D341Med (cell line): Measurements from ENCODE around the gene RBM5.
"Not testable (repeated sequence)": the region's sequence is repeated elsewhere in the genome, so short reads cannot be mapped to it uniquely, and the experiment has no call there.

Experiments
- DNase-seq: peaks from one replicate; pipeline ENCODE4 v3.0.0; 2012; ENCODE audit warnings: low spot score

The RBM5 gene

DNA sequence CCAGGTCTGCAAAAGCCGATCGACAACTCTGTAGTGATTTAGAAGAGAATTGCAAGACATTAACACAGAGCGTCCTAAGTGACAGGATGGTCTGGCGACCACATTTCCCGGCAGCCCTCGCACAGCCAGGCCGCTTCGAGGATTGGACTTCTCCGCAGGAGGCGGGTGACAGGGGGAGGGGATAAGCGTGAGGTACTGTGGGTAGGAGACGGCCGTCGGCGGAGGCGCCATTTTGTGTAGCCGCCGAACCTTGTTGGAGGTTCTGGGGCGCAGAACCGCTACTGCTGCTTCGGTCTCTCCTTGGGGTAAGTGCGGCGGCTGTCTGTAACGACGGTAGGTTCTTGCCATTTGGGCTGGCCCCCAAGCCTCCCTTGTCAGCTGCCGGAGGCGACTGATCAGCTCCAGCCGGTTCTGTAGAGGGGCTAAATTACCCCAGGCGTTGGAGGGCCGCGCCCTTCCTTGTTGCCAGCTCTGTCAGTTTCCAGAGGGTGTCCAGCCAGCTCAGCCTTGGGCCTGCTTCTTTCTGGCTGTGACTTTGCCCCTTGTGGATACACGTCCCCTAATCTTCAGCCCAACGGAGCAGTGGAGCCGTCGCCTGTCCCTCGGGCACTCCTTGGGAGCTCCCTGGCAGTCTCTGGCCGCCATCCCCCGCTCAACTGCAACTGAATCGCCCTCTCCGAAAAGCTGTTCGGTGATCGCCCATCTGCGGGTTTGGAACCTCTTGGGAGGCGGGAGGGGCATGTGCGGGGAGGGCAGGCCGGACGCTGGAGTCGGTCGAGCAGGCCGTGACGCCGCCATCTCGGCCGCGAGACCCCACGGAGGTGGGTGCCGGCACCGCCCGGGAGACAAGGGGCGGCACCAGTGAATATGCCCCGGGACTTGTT lies at the start of gene RBM5:
Gene RBM5, plus strand, starts transcription at position 195 of the 884 bp plus-strand sequence. CDS start 1,516 bp downstream, outside the sequence.
- DNase-seq: peak; percentile 96

DNA sequence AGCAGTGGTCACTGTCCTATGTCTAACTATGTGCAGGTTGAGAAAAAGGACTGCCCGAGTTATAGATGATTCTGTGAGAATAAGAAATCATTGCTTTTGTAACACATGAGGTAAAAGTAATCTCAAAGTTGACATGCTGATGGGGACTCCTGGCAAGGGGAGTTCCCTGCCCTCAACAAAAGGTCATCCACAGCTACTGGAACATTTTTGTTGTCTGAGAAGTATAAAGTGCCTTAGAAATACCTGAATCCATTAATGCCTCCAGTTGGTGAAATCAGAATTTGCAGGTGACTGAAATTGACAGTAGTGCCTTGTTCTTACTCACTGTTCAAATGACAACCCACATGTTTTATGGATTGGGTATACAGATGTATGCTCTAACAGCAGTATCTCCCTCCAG lies 43.7 kb upstream of the RBM5 start:
- DNase-seq: no peak

DNA sequence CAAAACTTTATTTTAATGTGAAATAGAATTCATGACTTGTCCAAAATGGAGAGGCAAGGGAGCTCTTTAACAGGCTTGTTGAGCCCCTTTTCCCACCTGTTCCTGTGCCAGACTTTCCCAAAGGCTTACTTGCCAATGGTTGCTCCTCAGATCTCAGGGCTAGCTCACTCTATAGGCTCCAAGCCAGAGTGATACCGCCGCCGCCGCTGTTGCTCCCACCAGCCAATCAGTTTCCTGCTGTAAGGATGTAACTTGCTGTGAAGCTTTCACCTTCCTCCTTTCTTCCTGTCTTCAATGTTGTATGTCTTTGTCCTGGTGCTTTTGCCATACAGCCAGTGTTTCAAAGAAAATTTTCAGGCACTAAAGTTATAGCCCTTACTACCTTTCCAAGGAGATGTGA lies 41.3 kb upstream of the RBM5 start:
- no peak for DNase-seq

DNA sequence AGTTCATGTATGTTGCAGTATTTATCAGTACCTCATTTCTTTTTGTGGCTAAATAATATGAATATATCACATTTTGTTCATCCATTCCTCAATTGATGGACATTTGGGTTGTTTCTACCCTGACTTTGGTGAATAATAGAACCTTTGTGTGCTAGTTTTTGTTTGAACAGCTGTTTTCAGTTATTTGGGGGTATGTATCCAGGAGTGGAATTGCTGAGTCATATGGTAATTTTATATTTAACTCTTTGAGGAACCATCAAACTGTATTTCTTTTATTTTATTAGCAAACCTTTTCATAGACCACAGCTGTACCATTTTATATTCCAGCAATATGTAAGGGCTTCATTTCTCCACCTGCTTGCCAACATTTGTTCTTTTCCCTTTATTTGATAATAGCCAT lies 38.4 kb upstream of the RBM5 start:
- DNase-seq: no peak

DNA sequence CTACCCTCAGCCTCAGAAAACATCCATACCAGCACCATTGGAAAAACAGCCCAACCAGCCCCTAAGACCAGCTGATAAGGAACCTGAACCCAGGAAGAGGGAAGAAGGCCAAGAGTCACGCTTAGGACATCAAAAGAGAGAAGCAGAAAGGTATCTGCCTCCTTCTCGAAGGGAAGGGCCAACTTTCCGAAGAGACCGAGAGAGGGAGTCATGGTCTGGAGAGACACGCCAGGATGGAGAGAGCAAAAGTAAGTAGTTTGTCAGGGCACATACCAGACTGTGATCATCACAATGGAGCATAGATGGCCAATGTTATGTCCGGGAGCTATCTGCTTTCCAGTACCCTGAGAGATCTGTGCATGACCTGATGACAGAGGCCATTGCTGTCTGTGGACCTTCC lies 31.0 kb upstream of the RBM5 start:
- no peak for DNase-seq

DNA sequence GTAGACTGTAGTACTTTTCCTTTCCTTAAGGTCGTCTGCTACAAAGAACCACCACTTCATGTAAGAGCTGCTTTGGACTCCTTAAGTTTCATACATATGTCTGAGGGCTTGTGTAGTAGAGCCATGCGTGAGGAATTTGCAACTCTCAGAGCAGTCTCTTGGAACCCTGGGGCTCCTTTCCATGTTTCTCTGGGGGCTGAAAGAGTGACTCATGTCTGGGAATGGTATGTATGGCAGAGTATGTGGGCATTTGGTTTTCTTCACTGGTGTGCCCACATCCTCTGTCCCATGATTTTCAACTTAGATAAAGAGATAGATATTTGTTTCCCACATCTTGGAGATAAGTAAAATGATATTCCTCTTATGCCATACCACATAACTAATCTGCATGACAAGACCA lies 20.6 kb upstream of the RBM5 start:
- DNase-seq: no peak

DNA sequence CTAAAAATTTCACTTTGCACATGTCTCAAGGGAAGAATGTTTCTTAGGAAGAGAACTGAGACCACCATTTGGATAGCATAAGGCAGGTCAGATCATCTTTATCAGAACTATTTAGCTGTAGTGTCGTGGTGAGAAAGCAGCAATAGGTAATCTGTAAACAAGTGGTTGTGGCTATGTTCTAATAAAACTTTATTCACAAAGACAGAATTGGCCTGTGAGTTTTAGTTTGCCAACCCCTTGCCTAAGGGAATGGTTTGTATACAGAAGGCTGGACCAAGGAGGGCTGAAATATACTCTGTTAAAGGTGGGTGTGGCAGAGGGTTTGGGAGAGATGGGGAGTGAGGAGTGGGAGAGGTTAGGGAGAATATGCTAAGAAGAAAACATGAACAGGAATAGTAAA lies 10.6 kb upstream of the RBM5 start:
- DNase-seq: no peak

DNA sequence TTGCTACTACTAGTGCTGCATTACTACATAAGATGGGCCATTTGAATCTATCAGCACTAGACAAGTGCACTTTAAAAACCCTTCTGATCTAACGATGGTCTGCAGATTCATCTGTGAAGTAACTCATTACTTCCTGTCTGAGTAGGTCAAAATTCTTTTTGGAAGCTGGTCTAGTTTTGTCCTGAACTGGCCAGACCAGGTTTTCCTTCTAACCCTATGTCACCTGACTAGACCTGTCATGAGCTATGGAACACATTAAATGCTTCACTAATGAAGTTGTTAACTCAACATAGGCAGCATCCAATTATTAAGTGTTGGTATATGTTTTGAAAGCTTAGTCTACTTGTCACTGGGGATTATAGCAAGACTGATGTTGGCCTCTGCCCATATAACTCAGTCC lies 10.1 kb upstream of the RBM5 start:
- DNase-seq: no peak

DNA sequence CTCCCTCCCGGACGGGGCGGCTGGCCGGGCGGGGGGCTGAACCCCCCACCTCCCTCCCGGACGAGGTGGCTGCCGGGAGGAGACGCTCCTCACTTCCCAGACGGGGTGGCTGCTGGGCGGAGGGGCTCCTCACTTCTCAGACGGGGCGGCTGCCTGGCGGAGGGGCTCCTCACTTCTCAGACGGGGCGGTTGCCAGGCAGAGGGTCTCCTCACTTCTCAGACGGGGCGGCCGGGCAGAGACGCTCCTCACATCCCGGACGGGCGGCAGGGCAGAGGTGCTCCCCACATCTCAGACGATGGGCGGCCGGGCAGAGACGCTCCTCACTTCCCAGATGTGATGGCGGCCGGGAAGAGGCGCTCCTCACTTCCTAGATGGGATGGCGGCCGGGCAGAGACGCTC lies 3.8 kb upstream of the RBM5 start:
- DNase-seq: not testable (repeated sequence)

DNA sequence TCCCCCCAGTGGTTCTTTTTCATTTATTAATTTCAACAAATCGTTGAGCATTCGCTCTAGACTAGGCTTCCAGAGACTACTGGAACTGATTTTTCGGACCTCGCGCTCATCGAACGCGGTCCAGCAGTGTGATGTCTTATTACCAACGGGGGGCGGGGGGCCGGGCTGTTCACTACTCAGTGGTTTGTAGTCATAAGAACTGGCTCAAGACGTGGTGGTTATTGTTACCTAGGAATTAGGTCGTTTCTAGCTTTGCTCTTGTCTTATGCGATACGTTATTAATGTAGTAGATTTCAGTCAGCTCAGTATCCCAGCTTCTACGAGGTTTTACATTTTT lies 858 bp downstream of the RBM5 start:
- DNase-seq: no peak

DNA sequence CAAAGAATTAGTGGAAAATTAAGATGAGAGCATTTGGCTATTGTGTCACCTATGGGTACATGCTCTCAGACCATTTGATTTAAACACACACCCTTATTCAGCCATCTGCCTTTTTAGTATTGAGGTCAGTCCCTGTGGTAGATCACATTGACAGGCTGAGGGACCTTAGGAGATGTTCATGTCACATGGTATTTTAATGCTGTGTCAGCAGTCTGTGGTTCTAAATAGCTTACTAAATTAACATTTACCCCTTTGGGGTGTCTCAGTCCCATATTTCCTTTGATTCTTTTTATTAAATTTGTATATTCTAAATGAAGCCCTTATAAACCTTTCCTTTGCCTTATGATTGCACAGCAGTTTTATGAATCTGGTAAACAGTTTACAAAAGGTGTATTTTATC lies 2.3 kb downstream of the RBM5 start:
- DNase-seq: no peak

DNA sequence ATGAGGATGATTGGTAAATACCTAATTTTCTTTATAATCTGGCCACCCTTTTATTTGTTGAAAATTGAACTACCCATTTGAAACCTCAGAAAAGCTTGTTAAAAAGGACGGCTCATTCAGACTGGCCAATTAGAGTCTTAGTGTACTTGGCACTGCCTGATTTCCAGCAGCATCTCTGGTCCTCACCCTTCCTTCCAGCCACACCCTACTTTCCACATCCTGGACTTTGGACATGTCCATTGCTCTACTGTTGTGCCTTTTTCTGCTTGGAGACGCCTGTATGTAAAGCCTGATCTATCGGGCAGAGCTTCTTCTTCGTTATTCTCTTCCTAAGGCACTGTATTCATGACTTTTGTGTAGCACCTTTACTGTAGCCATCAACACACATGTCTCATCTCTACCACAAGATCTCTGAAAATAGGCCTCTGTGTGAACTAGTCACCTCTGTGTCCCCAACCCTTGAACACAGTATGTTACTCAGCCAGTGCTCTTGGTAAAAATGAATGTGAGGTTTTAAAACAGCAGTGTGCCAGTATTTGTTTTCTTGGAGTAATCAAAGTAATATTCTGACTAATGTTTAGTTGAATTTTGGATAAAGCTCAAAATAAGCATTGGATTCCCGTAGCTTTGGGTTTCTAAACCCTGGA lies 6.8 kb downstream of the RBM5 start:
- no peak for DNase-seq

DNA sequence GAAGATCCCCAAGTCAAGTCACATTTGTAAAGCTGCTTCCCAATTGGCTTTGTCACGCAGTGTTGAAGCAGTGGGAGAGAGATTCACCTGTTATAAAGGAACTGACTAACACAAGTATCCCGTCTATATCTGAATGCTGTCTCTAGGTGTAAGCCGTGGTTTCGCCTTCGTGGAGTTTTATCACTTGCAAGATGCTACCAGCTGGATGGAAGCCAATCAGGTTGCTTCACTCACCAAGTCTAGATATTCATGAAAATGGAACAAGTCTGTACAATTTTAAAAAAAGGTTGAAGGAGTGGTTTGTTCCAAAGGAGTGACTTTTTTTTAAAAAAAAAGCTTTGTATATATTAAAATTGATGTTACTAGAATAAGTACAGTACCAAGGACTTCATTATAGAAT lies 11.7 kb downstream of the RBM5 start:
- no peak for DNase-seq

DNA sequence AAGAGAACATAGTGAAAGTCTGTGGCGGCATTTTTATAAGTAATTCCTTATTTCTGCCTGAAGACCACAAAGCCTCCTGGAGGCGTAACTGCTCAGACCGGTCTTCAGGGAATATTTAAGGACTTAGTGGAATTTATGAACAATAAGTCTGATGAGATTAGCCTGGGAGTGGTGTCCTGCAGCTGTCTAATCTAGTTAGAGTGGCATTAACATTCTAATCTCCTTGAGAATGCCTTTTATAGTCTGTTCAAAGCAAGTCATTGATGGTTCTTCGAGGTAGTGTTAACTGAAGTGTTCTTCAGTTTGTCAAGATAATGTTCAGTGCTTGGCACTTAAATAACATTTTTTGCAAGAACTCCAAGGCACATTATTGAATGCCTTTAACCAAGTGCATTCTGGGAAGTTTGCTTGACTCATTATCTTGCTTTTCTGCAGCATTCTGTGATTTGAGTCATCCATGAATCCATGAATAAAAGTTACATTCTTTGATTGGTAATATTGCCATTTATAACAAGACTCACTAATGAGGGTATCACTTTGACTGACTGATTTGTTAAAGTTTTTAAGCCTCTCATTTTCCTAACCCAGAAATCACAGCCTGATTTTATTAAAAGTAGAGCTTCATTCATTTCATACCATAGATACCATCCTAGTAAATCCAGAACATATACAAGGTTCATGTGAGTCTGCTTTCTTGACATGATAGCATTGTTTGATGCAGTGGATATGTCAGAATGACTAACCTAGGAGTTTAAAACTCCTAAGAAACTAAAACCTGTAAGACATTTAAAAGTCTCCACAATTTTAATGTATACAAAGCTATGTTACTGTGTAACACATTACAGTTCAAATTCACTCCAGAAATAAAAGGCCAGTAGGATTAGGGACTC lies 12.5 kb downstream of the RBM5 start:
- DNase-seq: peak; percentile 81

DNA sequence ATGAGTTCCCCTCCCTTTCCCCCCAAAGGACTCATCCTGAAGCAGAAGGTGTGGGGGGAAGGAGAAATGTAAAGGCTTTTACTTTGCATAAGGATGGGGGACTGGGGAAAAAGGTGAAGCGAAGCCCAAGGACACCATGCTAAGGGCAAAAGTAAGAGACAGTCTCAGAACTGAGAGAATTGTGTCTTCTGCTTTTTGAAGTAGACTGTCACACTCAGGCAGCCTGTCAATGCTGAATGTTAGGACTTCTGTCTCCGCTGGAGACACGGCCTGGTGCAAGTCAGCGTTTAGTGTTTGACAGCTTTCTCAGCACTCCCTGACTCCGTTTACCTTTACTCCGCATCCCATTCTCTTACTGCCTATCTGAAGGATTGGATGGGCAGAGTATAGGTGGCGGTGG lies 13.8 kb downstream of the RBM5 start:
- DNase-seq: no peak

DNA sequence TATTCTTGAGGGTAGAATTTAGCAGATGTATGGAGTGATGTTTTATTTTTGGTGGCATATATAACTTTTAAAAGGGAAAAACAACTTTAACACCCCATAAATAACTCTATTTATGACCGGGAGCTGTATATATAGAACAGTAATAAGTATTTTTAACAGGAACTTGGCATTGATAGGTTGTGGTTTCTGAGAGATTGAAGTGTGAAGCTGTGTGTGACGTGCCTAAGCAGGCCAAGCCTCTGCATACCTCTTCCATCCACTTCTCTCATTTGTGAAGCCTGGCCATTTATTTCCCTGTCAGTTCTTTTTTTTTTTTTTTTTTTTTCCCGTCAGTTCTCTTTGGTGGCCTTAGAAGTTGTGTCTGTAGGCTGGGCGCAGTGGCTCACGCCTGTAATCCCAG lies 23.0 kb downstream of the RBM5 start:
- no peak for DNase-seq

DNA sequence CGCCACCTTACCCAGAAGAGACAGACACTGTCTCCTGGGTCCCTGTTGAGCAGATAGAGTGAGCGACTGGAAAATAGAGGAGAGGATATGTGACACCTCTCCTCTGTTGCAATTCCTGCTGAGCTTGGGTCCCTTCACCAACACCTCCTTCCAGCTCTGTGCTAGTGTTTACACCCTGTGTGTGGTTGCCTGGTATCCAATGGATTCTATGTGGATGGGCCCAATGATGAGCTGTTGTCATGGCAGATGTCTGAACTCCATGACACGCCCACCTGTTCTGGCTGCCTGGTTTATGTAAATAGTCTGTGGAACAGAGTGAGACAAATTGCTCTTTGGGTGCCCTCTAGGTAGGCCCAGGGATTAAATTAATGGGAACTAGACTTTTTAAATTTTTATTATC lies 23.7 kb downstream of the RBM5 start:
- DNase-seq: no peak

DNA sequence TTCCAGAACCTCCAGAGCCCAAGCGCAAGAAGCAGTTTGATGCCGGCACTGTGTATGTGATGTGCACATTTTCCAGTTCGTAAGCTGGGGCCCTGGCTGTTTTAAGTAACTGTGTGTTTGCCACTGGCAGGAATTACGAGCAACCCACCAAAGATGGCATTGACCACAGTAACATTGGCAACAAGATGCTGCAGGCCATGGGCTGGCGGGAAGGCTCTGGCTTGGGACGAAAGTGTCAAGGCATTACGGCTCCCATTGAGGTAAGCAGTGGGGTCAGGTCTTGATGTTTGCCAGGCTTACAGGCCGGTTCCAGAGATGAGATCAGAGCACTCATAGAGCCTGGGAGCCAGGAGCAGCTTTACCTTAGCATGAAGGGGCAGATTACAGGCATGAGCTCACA lies 28.4 kb downstream of the RBM5 start:
- no peak for DNase-seq

DNA sequence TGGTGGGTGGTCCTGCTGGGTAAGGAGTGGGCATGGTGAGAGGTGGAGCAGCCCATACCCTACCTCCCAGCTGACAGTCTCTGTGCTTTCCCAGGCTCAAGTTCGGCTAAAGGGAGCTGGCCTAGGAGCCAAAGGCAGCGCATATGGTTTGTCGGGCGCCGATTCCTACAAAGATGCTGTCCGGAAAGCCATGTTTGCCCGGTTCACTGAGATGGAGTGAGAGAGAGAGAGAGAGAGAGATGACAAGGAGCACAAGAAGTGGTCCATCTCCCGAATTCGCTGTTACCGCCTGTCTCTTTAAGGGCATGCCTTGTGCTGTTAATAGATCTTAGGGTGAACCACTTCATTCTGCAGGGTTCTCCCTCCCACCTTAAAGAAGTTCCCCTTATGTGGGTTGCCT lies 29.5 kb downstream of the RBM5 start:
- no peak for DNase-seq

DNA sequence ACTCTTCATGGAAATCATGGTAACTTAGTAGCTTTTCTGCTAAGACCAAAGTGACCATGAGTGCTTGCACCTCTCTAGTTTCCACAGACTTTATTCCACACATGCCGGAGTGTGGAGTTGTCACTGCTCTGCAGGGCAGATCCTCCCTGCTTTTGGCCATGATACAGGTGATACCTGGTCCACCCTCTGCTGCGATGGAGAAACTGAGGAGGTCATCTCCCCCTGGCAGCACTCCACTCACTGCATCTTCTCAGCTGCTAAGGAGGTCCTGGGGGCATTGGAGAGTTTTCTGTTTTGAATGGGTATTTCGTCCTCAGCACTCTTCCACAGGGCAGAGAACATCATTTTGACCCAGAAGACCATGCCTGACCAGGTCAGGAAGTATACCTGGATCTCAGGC lies 31.1 kb downstream of the RBM5 start:
- DNase-seq: no peak

DNA sequence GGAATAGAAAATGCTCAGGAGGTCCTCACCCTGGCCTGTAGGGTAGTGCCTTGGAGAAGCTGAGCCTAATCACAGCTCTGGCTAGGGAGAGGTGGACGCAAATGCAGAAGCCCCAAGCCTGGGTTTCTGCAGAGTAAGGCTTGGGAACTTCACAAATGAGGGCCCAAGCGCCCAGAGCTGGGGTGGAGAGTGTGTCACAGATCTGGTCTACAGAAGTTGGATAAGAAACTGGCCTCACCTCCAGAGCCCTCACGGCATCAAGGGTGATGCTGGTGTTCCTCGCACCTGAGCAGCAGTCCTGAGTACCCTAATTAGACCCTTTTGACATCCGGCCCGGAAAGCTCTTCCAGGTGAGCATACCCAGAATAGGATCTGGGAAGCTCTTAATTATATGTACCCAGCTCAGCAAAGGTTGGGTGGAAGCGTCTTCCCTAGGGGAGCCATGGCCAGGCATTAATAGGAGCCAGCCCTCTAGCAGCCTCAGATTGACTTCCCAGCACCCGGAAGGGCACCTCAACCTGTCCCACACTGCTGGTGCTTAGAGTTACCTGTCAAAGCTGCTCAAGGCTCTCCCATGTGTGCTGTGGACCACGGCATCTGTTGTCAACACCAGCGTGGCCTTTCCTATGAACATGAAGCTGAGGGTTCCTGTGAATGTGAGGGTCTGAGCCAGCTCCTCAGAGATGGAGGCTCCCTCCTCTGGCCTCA lies 31.8 kb downstream of the RBM5 start:
- no peak for DNase-seq
